Subcutaneous adipose tissue (tissue), 4 donors: Measurements from ENCODE around the gene STAT4. TPM values are rescaled to one million over a fixed set of nuclear protein-coding genes. Genes with fewer than 3 reads are reported as not detected.

ENCODE experiments used
- total RNA-seq, 4 donors: library from RNA; depleted of rRNA; stranded (reverse); fragments of >200 nt; gene quantifications; one replicate each; pipeline ENCODE4 v1.1.0, GENCODE V29; 2016
- TF ChIP-seq, protein P1 (sequence below): fragments of 450-650 bp; IDR thresholded peaks from one replicate; pipeline ENCODE4 v1.5.1; 2016; ENCODE audit warnings: low read depth, mild to moderate bottlenecking, control low read depth, antibody characterized with exemption, moderate library complexity

The STAT4 gene
- total RNA-seq, 4 donors from 2014 or later, result 4.4 to 14.7 (median 6.7) TPM

DNA sequence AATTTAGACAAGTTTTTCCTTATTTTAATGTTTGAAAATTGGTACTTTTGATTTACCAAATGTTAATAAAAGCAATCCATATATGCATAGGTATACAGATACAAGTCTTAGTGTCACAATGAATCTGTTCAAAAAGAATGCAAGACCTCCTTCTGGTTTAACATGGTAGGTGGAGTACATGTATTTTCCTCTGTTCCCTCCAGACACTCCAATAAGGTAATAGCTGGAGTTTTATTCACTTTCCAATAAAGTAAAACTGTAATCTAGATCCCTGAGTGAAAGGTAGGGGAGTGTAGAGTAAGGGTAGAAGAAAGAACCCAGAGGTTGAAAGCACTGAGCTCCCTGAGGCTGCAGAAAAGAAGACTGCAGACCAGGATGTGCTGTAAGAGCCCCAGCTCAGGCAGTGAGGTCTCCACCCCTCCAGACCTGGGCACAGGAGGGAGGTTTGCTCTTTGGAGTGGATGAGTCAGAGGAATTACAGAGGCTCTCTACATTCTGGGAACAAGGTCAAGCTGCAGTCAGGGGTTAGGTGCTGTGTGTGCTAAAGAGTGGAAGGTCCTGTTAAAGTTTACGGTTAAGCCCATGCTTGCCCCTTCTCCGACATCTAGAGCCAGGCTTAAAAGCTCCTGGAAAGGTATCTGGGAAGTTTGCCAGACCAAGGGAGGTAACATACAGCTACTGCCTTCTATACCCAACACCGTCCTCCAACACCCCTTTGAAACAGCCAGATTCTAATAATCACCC is 109.2 kb downstream of the STAT4 start:
- TF ChIP-seq, protein P1, sequence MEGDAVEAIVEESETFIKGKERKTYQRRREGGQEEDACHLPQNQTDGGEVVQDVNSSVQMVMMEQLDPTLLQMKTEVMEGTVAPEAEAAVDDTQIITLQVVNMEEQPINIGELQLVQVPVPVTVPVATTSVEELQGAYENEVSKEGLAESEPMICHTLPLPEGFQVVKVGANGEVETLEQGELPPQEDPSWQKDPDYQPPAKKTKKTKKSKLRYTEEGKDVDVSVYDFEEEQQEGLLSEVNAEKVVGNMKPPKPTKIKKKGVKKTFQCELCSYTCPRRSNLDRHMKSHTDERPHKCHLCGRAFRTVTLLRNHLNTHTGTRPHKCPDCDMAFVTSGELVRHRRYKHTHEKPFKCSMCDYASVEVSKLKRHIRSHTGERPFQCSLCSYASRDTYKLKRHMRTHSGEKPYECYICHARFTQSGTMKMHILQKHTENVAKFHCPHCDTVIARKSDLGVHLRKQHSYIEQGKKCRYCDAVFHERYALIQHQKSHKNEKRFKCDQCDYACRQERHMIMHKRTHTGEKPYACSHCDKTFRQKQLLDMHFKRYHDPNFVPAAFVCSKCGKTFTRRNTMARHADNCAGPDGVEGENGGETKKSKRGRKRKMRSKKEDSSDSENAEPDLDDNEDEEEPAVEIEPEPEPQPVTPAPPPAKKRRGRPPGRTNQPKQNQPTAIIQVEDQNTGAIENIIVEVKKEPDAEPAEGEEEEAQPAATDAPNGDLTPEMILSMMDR, result no peak

DNA sequence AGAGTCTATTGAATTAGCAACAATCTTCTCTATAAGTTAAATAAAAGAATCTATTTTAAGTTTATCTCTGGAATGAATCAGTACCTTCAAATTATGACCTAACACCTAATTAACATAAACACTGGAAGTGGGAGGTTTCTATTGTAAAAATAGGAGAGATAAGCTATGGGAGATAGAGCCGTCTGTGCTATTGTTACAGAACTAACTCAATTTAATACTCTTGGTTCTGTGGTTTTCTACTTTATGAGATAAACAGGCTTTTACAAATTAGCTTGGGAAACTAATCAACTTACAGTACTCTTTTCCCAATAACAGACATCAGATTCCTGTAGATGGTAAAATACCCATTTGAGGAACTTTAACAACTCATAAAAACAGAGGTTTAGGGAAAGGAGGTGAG is 111.2 kb downstream of the STAT4 start:
- TF ChIP-seq, protein P1, result no peak

DNA sequence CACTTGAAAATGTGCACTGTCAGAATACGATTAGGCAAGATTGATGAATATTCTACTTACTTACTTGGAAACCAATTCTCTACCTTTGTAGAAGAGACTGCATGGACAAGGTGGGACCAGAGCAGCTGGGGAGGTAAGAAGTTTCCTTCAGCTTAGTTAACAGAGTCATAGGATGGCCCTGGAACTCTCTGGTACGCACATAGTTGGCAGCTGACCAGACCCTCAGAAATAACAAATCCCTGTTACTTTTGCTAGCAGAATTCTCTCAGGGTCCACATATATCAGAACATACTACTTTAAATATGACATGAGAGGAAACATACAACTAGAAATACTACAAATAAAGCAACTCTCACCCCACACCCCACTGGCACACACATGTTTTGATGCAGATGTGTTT is 112.1 kb downstream of the STAT4 start:
- TF ChIP-seq, protein P1, result no peak

DNA sequence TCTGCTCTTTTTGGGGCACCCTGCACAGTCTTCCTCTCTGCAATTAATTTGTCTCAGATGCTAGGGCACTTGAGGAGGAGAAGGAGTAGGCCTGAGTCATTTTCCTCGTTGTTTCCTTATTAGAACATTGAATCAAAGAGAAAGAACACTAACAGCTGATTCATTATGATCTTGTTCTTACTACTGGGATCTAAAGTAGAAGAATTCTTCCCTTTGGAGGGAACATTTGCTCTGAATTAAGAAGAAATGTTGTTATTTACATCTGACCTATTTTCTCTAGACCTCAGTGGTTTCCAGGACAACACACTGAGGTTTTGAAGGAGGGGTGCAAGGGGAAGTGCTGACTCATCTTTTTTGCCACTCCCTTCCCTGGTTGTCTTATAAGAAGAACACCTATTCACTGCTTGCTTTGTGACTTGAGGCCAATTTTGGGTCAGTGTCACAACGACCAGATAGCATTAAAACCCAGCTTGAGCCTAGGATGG is 112.5 kb downstream of the STAT4 start:
- TF ChIP-seq, protein P1, result no peak

DNA sequence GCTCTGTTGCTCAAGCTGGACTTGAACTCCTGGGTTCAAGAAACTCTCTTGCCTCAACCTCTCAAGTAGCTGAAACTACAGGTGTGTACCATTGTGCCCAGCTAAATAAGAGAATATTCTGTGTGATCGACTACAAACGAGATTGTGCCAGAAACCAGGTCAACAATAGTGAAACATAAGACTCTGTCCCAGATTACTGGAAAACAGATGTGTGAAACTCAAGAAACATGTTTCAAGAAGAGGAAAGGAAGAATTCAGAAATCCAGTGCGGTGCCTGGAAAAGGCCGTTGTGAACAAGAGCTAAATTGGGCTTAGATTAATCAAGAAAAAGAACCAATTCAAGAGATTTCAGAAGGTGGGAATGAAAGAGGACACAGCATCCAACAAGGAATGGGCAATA is 113.4 kb downstream of the STAT4 start:
- TF ChIP-seq, protein P1, result no peak

DNA sequence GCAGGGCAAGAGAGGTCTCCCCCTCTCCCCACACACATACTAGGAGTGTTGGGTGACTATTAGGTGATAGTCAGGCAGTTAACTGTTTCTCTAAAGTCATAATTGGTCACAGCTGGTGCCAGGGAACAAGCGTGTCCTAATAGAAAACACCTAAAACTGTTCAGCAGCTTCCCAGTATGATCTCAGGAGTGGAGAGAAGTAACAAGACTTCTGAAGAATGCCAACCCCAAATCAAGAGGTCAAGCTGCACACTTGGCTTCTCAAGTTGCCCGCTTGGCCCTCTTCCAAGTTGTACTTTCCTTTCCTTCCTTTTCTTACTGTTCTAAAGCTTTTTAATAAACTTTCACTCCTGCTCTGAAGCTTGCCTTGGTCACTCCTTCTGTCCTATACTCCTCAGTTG is 114.4 kb downstream of the STAT4 start:
- TF ChIP-seq, protein P1, result no peak

DNA sequence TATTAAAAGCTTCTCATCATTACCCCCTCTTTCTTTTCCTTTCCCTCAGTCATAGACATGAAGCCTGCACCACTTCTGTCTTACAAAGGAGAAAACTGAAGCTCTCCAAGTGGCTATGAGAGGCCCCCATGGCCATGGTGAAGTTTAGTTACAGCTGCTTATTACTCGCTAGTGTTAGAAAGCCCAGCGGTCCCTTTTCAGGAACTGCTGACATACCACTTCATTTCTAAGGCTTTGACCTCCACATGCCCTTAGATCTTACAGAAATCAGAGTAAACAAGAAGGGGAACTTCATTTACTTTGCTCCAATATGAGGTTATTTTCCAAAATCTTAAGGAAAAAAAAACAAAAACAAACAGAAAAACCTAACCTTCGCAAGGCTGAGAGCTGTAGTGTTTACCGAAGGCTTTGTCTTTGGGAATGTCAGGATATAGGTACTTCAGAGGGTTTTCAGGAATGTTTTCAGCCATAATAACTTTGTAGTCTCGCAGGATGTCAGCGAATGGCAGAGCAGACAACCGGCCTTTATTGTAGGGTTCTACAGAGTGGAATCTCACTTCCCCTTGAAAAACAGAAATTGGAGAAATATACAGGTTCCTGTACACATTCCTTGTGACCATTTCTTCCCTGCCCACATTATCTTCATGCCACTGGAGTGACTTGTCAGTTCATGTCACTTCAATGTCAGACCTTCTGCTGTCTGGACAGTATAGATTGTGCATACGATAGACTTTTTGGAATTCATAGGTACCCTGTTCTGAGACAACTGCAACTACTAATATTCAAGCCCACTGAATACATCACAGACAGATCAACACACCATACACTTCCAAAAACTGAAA is 118.0 kb downstream of the STAT4 start:
- TF ChIP-seq, protein P1, result no peak
